Measurements from ENCODE around the gene HDAC10.
A peak's percentile ranks its signal among the peaks of the same experiment; 100 is the strongest.

The HDAC10 gene

DNA sequence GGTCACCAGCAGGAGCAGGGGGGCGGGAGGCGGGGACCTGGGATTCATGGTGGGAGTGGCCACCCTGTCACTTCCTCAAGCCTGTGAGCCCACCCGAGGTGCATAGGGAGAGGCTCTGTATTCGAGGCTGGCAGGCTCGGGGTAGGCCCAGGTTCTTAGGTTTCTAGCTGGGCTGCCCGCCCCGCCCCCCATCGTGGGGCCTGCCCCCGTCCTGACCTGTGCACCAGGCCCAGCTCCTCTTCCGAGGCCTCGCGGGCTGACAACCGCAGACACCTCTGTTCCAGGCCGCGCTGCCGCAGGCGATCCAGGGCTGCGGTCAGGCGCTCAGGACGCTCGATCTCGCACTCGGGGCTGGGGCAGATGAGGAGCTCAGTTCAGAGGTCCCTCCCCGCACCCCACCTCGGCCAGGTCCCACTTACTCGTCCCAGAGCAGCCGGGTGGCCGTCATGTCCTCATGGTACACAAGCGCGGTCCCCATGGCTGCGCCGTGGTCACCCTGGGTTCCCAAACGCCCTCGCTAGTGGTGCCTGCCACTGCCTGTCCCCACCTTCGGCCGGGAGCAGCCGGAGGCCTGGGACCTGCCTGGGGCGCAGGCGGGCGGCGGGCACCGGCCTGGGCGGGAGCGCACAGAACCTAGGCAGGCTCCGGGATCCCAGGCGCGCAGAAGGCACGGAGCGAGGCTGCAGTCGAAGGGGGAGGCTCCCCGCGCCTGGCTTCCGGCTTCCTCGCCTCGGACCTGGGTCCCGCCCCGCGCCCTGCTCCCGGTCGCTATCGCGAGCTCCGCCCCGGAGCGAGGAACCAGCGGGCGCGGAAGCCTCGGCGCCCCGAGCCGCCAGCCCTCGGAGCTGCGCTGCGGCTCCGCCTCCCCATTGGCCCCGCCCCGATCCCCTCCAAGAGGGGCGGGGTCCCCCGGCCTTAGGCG is at the start of gene HDAC10:
Gene HDAC10, minus strand, starts transcription at position 711 of the 922 bp plus-strand sequence. Its CDS starts 233 bp downstream, at position 478.
- peak; percentile 79 for DNase-seq

DNA sequence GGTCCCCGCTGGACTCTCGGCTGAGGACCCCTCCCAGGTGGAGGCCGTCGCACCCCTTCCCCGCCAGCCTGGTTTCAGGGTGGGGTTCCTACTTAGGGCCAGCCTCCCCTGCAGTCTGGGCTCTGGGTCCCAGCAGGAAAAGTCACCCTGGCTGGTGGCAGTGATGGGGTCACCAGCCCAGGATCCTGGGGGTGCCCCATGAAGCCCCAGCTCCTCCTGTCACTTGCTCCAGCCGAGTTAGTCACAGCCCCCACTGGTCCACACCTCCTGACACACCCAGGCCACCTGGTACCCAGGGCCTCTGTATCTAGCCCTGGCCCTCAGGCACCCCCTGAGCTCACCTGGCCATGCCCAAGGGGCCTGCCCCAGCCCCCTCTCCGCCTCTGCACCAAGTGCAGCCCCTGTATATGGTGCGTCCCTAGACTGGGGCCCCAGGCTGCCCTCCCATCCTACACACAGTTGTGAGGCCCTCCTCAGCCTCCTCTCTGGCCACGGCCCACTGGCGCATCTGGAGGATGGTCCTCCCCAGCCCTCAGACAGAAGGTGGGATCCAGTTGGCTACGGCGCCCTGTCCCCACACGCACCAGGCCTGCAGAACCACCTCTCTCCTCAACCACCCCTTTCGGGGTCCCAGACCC is 49.7 kb upstream of the HDAC10 start:
- no peak for DNase-seq

DNA sequence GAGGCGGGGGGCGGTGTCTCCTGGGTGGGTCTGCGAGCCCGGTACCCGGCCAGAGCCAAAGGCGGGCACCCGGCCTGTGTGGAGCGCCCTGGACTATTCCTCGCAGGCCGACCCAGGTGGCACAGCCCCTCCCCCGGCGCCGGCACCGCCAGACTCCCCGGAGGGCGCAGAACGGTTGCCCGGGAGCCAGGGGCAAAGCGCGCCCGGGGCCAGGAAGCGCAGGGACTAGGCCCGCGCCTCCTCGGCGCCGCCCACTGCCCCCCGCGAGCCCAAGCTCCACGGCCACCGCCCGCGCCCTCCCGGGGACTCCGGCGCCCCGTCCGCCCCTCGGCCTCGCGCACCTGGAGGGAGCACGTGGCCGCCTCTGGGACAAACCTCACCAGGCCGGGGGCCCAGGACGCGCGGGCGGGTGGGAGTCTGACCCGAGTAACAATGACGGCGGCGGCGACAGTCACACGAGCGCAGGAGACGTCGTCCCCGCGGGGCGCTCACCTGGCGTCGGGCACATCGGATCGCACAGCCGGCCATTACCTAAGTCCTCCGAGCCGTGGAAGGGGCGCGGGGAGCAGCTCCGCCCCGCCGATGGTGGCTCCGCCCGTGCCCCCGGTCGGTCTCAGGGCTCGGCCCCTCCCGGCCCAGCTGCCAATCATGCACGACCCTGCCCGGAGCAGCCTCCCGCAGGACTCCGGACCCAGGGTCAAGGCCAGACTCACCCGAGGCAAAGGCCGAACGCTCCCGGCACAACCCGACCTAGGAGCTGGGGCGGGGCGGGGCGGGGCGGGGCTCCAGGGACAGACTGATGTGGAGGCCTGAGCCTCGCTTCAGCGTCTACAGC is 48.9 kb upstream of the HDAC10 start:
- DNase-seq: no peak

DNA sequence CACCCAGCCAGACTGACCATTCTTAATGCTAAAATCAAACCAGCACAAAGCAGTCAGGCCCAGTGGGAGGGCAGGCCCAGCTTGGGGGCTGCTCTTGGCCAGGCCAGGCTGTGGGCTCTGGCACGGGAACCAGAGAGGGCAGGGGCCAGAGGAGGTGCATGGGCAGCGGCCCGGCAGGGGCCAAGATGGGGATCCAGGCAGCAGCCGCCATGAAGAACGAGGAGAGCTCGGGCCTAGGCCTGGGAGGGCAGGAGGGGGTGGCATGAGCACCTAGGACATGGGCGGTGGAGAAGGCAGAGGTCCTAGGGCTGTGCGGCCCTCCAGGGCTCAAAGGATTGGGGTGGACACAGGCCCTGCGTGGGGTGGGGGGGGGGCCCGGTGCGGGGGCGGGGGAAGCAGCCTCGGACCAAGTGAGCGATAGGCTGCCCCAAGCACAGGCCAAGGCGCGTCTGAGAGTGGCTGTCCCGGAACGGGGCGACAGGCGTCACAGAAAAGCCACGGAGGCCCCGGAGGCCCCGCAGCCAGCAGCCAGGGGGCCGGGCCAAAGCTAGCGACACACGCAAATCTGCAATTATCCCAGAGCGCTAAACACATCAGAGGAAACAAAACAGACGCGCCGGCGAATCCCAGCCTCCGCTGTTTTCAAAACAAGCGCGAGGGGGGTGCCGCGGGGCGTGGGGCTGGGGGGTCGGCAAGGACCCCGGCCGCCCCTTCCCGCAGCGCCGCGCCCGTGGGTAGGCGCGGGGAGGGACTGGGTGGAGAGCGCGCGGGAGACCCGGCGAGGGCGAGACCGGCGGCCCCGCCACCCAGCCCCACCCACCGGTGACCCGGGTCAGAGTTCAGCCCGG is 48.1 kb upstream of the HDAC10 start:
- no peak for DNase-seq

DNA sequence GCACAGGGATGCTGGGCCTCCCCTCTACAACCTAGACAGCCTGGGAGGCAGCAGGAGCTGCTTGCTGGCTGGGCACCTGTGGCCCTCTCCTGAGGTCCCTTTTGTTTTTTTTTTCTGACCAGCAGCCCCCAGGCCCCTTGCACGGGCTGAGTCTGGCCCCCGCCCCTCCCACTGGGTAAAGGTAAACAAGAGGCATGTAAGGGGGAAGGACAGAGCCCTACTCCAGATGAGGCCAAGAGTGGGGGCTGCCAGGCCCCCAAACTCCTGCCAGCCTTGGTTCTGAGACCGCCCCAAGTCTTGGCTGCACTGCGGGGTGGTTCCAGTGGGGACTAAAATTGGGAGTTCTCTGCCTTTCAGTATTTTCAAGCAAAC is 47.2 kb upstream of the HDAC10 start:
- no peak for DNase-seq

GRCh38 chr22:50297510-50298265 is 46.6 kb upstream of the HDAC10 start:
- no peak for DNase-seq

DNA sequence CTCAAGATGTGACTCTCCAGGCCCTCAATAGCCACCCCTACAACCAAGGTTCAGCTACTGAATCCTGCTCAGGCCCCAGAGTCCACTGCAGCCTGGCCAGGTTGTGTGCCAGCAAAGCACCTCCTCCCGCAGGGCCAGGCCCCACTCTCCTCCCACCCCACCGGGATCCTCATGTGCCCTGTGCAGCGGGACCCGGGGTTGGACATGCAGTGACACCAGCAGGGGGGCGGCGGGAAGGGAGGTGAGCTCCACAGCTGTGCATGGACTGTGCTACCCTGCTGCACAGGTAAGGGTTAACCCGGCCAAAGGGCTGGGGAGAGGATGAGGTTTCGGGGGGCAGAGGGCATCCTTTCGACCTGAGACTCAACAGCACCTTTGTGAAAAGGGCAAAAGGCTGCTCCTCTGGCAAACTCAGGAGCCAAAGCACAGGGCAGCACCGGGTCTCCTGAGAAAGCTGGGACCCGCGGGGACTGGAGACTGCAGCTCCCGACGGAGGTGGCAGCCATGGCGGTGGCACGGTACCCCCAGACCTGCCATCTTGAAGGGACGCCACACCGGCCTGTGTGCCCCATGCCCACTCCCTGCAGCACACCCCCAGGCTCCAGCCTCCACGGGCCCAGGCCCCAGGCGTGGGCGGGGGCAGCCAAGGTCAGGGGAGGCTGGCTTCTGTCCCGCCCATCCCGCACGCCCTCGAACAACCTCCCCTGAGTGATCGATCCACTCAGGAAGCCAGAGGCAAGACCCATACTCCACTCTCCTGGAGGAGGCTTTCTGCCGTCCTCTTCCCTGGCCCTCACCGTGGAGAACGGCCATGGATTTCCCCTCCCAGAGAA is 45.8 kb upstream of the HDAC10 start:
- DNase-seq: no peak

DNA sequence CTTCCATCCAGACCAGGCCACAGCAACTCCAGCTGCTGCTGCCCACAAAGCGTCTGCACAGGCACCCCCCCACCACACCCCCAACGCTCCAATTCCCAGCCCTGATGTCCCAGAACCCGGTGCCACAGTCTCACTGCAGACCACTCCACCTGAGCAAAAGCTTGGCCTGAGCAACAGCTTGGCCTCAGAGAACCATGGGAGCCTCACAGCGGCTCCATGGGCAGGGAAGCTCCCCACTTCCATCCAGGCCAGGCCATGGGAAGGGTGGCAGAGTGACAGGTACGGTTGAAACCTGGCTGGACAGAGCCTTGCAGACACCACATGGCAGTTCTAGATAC is 43.2 kb upstream of the HDAC10 start:
- no peak for DNase-seq

GRCh38 chr22:50293441-50294318 is 42.6 kb upstream of the HDAC10 start:
- DNase-seq: no peak

DNA sequence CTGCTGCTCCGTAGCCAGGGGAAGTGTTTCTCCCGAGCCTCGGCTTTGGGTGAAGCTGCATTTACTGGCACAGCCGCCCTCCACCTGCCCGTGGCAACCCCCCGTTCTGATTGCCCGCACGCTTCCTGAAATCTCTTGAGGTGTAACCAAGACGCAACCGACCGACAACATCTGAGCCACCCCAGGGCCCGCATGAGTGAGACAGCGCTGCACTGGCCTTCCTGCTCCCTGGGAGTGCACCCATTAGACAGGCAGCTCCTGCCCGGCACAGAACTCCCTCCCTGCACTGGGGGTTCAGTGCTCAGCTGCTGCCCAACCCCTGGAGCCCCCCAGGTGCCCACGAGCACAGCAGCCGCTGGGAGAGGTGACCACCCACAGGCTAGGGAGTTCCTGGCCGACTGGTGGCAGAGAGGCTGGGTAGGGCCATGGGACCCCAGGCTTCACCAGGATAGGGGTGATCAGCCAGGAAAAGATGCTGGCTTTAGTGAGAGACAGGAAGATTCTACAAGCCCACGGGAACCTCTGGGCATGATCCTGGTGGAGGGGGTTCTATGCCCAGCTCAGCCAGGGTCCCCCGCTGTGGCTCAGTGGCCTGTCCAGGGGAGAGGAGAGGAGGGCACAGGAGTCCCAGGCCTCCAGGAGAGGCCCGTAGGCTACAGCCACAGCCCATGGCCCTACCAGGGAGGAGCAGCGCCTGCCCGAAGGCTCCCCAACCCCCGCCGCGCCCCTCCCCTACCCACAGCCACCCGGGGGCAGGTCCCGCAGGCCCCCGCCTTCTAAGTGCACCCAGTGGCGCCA is 41.8 kb upstream of the HDAC10 start:
- no peak for DNase-seq

DNA sequence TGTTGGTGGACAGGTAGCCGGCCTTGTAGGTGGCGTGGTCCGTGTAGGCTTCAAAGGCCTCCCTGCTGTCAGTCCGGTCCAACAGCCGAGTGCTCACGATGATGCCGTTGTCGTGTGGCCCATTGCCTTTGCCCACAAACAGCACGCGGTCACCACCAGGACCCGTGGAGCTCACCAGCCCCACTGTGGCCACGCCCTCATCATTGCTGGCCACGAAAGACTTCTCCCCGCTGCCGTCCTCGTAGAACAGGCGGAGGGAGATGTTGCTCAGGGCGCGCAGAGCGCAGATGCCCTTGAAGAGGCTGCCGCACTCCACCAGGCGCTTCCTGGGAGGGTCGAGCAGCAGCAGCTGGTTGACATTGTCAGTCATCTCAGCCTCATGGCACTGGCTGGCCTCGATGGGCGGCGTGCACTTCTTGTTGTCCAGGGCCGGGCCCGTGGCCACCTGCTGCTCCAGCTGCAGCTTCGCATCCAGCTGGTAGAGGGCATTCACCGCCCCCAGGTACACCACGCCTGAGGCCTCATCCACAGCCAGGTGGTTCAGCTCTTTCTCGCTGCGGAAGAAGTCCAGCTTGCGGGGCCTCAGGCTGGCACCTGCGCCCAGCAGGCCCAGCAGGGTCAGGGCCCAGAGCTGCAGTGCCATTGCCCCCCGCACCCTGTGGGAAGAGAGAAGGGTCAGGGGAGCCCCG is 39.0 kb upstream of the HDAC10 start:
- DNase-seq: no peak

- DNase-seq: no peak
Observed at GRCh38 chr22:50289151-50289941, 38.3 kb upstream of the HDAC10 start.

- no peak for DNase-seq
Observed at GRCh38 chr22:50287731-50288130, 36.7 kb upstream of the HDAC10 start.

DNA sequence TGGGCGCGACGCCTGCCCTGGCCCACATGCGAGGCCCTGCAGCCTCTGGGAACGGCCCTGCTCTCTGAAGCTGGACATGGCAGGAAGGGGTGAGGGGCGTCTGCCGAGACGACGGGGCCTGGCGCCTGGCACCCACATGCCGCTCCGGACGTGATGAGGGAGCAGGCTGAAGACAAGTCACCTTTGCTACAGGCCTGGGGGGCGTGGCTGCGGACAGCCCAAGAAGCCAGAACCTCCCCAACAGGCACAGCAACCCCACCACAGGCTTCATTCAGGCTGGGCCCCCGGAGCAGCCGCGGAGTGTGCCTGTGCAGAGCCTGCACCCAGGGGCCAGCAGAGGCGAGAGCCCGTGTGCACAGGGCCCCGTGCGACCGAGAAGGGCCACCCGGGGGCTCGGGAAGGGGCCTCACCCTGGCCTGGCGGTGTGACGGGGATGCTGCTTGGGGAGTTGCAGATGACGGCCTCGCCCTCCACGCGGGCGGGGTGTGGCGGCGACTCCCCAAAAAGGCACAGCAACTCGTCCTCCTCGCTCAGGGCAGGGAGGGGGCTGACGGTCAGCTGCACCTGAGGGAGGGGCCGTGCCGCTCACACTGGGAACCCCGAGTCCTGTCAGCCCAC is 35.7 kb upstream of the HDAC10 start:
- no peak for DNase-seq

DNA sequence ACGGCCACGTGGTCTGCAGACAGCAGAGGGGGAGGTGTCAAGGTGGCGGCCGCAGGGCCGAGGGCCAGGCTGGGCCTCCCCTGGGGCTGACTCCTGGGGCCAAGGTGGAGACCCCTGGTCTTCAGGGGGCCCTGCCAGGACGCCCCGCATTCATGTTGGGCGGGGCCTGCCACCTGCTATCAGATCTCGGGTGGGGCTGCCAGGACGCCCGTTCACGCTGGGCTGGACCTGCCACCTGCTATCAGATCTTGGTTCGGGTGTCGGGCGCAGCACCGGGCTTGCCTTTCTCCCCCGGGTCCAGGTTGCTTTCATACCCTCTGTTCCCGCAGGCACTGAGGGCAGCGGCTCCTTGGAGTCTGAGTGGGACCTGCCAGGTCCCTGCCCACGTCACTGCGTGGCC is 35.2 kb upstream of the HDAC10 start:
- no peak for DNase-seq

DNA sequence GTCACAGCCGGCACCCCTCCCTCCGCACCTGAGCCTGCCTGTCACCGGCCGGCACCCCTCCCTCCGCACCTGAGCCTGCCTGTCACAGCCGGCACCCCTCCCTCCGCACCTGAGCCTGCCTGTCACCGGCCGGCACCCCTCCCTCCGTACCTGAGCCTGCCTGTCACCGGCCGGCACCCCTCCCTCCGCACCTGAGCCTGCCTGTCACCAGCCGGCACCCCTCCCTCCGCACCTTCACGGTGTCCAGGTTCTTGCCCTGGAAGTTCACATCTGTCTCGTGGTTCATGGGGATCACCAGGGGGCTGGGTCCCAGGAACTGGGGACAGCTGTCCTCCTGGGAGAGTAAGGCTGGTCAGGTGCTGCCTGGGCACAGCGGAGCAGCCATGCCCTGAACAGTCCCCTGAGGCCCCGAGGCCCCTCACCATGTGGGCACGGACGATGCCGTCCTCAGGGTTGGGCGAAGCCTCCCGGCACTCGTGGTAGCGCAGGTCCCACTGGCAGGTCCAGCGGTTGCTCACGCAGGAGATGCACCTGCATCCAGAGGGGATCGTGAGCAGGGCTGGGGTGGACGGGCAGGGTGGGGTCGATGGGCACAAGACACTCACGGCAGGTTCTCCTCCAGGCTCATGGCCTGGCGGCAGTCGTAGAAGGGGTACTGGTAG is 34.6 kb upstream of the HDAC10 start:
- DNase-seq: no peak
